GM19023 (cell line): ENCODE data around the gene TMEM256.

Experiments
- ATAC-seq: cut with Tn5 transposase; IDR thresholded peaks from one replicate; pipeline ENCODE4 v1.9.1; 2021; ENCODE audit warnings: mild to moderate bottlenecking, moderate library complexity; ENCODE audit not compliant: unreplicated experiment

TMEM256 gene

DNA sequence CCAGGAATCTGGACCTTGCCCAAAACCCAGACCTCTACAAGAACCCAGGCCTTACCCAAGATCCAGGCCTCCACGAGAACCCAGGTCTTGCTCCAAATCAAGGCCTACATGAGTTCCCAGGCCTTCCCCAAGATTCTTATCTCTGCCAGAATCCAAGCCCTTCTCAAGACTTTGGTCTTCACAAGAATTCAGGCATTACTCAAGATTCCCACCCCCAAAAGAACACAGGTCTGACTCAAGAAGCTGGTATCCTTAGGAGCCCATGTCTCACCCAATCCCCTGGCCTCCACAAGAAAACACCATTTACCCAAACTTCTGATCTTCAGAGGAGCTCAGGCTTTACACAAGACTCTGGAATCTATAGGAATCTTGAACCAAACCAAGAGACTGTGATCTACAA is 27.3 kb upstream of the TMEM256 start:
- no peak for ATAC-seq

DNA sequence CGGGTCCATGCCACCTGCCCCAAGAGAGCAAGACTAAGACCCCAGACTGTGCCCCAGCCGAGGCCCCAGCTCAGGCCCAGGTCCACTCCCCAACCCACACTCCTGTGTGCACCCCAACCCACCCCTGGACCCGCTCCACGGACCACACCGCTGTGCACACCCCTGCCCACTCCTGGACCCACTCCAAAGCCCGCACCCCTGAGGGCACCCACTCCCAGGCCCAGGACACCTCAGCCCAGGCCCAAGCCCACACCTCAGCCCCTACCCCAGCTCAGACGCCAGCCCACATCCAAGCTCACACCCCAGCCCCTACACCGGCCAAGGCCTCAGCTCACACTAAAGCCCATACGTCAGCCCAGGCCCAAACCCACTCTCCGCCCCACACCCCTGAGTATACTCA is 25.8 kb upstream of the TMEM256 start:
- ATAC-seq: no peak

DNA sequence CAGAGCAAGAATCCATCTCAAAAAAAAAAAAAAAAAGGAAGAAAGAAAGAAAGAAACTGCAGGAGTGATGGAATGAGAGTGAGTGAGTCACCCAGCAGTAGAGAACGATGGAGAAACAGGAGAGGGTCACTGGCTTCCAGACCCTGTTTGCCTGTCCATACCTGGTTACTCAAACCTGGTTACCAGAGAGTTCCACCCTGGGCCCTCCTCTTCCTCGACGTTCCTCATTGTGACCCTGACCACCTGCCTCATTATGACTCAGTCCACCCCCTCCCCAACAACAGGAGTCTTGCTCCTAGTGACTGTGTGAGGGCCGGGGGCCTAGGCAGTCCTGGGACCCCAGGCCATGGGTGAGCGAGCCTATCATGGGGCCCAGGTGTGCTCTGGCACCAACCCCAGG is 24.7 kb upstream of the TMEM256 start, which contains the start of gene SPEM3:
Gene SPEM3, plus strand, starts transcription at position 301 of the 400 bp plus-strand sequence. Its CDS starts 46 bp downstream, at position 347.
- no peak for ATAC-seq

DNA sequence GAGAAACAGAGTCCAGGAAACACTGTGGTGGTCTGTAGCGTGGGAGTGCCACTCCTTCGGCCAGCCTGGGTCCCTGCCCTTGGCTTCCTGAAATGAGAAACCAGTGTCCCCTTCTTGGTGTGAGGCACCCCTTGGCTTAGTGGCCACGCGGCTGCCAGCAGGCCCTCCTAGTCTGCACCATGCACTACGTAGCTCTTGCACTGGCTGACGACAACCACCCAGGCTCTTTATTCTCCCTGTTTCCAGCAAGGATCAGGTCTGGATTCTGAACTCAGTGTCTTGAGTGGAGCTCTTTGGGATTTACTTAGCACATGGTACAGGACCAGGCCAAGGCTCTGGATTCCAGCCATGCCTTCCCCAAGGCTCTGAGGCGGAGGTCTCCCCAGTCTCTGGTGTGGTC is 23.7 kb upstream of the TMEM256 start:
- no peak for ATAC-seq

DNA sequence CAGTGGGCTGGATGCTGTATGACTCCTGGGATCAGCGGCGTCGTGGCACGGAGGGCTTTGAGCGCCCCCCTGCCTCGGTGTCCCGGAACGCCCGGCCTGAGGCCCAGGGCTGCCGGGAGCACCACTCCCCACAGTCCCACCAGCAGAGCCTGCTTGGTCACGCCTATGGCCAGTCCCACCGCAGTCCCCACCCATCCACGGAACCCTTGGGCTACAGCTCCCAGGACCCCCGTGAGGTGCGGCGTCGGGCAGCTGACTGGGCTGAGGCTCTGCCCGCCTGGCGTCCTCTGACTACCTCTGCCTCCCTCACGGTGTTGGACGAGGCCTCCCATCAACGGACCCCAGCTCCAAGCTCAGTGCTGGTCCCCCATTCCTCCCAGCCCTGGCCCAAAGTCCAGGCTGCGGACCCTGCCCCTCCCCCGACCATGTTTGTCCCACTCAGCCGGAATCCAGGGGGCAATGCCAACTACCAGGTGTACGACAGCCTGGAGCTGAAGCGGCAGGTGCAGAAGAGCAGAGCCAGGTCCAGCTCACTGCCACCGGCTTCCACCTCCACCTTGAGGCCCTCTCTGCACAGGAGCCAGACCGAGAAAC is 23.1 kb upstream of the TMEM256 start:
- no peak for ATAC-seq

DNA sequence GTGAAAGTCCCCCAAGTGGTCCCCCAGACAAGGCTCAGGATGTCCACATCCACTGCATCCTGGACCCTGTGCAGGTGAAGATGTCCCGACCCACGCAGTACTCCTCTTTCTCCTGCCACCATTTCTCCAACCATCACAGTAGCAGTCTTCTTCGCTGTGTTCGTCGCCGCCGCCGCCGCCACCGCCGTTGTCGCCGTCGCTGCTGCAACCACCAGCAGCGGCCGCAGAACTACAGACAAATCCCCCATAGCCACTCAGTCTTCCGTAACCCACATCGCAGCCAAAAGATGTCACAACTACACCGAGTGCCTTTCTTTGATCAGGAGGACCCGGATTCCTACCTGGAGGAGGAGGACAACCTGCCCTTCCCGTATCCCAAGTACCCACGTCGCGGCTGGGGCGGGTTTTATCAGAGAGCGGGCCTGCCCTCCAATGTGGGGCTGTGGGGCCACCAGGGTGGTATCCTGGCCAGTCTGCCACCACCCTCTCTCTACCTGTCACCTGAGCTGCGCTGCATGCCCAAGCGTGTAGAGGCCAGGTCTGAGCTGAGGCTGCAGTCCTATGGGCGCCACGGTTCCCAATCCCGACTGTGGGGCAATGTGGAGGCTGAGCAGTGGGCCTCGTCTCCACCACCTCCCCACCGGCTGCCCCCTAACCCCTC is 22.4 kb upstream of the TMEM256 start:
- ATAC-seq: no peak

DNA sequence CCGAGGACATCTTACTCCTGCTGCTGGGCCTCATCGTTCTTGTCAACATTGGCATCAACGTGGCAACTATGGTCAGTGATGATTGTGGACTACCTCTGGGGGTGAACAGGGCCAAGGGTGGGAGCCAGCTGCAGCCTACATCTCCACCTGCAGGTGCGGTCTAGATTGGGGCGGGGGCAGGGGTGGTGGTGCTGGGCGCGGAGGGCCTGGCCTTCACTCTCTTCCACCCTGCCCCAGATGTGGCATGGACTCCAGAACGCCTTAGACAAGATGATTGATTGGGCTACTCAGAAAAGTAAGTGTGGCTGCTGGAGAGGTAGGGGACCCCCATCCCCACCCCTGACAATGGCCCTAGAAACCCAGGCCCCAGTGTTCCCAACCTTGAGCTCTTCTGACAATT is 21.9 kb upstream of the TMEM256 start:
- ATAC-seq: no peak

DNA sequence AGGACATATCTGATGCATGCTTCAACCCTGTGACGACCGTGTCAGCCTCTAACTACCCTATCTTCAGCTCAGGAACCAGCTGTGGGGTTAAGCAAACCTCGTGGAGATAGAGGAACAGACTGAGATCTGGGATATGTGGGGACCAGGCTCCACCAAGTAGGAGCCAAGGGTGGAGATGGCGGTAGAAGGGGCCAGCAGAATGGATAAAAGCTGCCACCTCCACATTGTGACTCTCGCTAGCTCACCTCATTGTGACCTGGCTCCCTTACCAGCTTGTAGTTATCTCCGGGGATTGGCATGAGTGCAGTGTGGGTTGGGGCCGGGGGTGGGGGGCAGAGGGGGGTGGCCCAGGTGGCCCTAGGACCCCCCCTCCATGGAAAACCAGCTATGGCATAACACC is 21.4 kb upstream of the TMEM256 start, which contains the start of gene SPEM2:
Gene SPEM2, plus strand, starts transcription at position 301 of the 400 bp plus-strand sequence. Its CDS starts 73 bp downstream, at position 374.
- ATAC-seq: no peak

DNA sequence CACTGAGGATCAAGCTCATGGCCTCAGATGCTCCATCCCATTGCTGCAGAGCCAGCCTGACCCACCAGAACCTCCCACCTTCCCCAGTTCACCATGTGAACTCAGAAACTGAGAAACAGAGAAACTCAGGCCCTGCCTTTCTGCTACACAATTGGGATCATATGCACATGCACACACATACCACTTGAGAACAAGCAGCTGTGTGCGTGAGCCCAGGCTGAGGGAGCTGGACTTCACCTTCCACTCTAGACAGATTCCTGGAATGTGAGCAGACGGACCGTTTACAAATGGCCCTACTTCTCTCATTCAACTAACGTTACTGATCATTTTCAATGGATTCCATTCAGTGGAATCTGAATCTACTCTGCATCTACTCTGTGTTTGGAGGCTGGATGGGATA is 19.8 kb upstream of the TMEM256 start:
- no peak for ATAC-seq

DNA sequence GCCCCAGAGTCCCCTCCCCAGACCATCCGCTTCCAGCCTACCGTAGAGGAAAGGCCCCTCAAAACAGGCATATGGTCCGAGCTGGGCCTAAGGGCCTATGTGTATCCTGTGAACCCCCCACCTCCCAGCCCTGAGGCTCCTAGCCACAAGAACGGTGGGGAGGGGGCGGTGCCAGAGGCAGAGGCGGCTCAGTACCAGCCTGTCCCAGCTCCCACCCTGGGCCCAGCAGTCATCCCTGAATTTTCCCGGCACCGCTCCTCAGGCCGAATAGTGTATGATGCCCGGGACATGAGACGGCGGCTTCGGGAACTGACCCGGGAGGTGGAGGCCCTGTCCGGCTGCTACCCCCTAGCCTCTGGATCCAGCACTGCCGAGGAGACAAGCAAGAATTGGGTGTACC is 17.3 kb upstream of the TMEM256 start:
- ATAC-seq: no peak

DNA sequence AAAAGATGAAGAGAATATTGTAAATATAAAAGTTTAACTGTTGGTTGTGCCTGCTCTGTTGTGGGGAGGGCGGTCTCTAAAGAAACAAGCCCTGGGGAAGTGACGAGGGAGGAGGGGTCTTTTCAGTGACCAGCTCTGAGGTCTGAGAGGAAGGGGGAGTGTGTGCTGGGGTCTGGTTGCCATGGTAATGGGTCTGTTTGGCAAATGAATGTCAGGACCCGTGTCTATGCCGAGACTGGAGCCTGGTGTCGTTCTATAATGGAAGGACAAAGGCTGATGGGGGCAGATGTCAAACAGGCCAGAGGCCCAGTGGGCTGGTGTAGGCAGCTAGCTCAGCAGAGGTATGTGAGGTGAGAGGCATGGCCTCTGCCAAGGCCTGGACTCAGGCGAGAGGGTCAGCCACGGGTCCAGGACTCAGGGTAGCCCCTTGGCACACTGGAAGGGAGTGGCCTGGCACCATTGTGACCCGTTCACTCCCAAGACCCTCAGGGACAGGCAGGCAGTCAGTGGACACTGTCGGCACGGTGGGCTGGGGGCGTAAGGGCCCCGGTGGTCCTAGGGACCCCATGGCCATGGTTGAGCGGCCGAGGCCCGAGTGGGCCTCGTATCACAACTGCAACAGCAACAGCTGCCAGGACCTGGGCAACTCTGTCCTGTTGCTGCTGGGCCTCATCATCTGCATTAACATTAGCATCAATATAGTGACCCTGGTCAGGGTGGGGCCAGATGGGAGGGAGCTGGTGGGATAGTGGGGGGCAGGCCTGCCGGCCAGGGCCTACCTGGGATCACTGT is 16.1 kb upstream of the TMEM256 start, which contains the start of gene SPEM1:
Gene SPEM1, plus strand, starts transcription at position 506 of the 792 bp plus-strand sequence. Its CDS starts 61 bp downstream, at position 567.
- no peak for ATAC-seq

DNA sequence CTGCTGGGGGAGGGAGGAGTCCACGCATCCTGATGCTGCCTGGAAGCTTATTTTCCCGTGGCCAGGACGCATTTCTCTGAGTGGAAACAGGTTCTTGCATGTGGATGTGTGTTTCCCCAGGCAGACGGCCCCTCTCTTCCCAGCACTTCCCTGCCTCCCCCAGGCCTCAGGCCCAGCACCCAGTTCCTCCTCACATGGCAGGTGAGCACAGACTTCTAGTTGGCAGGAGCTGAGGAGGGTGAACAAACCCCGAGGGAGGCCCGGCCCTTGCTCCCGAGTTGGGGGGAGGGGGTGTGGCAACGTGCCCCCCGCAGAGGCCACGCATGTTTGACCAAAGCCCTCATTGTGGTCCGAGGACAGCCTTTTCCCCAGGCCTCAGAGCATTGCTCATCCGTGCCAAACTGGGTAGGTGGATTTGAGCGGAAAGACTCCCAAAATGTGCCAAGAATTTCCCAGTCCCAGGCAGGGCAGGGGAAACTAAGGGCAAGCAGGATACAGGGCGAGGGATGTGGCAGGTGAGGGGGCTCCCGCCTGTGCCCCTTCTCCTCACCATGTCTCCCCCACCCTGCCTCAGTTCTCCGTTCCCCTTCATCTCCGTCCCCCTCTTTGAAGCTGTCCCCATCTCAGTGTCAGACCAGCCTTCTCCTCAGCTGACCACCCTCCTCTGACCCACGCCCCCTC is 14.7 kb upstream of the TMEM256 start:
- ATAC-seq: no peak

DNA sequence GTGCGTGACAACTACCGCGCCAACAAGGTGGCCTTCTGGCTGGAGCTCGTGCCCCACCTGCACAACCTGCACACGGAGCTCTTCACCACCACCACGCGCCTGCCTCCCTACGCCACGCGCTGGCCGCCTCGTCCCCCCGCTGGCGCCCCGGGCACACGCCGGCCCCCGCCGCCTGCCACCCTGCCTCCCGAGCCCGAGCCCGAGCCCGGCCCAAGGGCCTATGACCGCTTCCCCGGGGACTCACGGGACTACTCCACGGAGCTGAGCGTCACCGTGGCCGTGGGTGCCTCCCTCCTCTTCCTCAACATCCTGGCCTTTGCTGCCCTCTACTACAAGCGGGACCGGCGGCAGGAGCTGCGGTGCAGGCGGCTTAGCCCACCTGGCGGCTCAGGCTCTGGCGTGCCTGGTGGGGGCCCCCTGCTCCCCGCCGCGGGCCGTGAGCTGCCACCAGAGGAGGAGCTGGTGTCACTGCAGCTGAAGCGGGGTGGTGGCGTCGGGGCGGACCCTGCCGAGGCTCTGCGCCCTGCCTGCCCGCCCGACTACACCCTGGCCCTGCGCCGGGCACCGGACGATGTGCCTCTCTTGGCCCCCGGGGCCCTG is 13.3 kb upstream of the TMEM256 start:
- ATAC-seq: no peak

DNA sequence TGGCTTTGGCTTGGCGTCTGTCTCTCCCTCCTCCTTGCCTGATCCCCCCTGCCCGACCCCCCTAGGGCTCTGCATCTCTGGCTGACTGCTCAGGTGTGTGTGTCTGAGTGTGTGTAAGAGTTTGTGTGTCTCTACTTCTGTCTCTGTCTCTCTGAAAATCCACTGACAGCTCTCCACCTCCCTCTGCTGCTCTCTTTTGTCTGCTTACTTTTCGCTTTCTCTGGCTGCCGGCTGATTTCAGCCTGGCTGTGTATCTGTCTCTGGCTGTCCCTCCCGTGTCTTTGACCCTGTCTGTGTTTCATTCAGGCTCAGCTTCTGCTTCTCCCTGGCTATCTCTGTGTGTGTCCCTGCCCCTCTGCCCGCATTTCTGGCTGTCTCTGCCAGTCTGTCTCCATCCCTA is 12.4 kb upstream of the TMEM256 start:
- ATAC-seq: no peak

DNA sequence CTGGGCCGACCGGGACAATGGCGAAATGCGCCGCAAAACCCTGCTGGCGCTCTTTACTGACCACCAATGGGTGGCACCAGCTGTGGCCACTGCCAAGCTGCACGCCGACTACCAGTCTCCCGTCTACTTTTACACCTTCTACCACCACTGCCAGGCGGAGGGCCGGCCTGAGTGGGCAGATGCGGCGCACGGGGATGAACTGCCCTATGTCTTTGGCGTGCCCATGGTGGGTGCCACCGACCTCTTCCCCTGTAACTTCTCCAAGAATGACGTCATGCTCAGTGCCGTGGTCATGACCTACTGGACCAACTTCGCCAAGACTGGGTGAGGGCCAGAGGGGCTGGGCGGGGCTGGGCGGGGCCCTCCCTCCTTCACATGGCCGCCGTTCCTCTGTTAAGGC is 11.9 kb upstream of the TMEM256 start:
- no peak for ATAC-seq

DNA sequence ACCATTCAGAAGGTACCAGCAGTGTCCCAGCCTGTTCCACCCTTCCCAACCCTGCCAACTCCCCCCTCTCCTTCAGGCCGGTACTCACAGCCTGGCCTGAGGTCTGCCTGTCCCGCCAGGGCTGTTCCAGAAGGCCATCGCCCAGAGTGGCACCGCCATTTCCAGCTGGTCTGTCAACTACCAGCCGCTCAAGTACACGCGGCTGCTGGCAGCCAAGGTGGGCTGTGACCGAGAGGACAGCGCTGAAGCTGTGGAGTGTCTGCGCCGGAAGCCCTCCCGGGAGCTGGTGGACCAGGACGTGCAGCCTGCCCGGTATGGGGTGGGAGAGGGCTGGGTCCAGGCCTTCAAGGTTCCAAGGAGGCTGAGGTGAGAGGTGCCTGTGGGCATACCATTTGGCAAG is 10.9 kb upstream of the TMEM256 start:
- ATAC-seq: no peak

DNA sequence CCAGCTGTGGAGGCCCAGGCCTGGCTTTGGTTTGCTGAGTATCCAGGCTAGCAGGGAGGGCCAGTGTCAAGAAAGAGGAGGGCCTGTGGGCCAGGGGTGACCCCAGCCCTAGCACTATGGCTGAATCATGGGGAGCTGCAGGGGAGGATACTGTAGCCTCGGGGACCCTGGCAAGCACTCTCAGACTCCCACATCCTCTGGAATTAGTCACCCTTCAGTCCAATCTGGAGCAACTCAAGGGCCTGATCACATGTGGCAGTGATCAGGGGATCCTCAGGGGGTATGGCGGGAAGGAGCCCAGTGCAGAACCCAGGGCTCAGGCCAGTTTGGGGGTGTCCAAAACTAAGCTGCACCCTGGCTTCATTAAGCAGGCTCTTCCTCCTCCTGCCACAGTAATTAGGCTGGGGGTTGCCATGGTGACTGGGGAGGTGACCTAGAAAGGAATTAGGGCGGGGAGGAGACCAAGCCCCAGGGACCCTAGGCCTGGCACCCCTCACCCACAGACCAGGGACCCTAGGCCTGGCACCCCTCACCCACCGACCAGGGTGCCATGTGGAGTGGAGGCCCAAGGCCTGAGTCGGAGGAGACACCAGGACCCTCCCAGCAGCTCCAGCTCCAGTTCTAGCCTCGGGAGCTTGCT is 9.6 kb upstream of the TMEM256 start:
- no peak for ATAC-seq

DNA sequence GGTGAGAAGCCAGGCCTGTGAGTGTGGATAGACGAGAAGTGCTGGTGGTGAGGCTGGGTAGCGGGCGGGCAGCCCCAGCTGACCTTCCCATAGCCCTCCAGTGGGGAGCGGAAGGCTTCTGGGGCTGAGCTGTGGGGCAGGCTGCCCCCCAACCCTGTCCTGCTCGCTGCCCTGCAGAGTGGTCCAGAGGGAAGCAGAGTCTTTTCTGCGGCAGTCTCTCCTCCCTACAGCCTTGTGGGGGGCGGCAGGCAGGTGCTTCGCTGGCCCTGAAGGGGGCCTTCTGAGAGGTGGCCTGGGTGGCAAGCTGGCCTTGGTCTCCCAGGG is 7.5 kb upstream of the TMEM256 start:
- no peak for ATAC-seq

DNA sequence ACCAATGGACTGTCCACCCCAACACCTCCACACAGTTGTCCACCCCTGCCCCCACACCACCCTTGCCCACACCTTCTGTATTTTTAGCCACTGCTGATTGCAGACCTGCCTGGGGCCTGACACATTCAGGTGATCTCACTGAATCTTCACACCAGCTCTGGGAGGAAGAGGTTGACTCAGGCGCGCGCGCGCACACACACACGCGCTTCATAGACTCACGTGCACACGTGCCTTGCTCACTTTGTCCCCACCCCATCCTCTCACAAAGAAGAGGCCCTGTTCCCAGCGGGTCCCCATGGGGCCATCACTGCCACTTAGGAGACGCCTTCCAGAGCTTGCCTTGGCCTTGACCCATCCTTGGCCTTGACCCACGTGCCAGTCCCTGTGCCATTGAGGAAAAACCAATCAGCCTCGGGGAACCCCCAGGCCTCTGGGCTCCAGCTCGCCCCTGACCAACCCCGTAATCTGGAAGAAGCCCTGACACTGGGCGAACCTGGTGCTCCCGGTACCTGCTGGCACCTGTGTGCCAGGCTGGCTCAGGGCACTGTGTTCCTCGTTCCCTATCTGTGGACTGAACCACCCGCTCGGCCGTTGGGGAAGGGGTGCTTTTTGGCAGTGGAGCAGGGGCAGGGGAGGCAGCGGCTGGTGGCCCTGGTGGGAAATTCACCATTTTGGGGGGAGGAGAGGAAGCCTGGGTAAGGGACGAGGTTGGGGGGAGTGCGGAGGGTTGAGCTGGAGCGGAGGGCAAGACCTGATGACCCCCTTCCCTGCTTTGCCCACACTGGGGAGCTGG is 6.9 kb upstream of the TMEM256 start:
- no peak for ATAC-seq

DNA sequence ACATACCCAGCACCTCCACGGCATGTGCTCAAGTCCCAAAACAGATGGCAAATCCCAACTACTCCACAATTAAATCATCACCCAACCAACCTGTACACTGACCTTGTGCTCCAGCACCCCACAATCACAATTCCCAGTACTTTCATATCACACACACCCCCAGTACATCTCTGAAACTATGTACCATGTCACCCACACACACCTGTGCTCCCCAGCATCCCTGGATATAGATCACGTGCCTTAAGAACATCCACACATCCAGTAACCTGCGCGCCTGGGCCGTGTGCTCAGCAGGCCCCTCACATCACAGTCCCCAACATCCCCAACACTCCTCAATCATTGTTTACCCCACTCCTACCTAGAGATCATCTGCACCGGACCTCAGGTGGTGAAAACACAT is 5.8 kb upstream of the TMEM256 start:
- ATAC-seq: no peak
